SH-SY5Y (cell line): ENCODE data around the gene SRRM2.

Experiments
- GATA2 ChIP-seq: IDR thresholded peaks from 2 replicates; pipeline ENCODE4 v1.6.1; 2011; ENCODE audit warnings: mild to moderate bottlenecking, low read depth, low read length
- GATA3 ChIP-seq: IDR thresholded peaks from 2 replicates; pipeline ENCODE4 v1.6.1; 2011; ENCODE audit warnings: low read depth, mild to moderate bottlenecking, low read length, moderate library complexity

DNA sequence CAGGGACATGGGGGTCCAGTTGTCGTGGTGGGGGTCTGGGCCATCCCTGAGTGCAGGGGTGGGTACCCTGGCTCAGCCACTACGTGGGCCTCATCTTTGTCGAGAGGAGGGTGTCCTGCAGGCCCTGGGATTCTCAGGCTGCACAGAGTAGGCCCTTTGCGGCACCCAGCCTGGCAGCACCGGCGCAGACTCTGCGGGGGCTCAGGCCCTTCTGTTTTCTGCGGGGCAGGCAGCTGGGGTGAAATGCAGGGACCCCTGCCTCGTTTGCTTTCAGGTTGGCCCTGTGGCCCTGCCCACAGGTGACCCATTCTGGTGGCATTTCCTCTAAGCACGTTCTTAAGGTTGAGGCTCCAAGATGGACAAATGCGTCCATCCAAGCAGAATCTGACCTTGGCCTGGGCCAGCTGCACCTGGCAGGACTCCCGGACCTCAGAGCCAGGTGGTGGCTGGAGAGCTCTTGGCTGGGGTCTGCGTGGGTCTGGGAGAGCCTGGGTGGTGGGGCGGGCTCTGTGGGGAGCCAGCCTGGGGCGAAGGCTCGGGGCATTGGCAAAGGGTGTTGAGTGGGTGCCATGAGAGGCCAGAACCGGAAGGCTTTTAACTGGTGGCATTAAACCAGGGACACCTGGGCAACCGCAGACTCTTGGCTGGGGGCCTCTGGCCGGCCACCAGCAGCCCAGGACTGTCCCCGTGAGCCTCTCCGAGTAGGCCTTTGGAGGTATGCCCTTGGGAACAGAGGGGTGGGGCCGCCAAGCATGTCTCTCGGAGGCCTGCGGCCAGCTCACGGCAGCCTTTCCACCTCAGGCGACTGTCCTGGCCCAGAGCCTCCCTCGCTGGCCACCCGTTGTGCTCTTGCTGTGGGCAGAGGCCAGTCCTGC lies 49.3 kb upstream of the SRRM2 start:
- TF ChIP-seq GATA3 (no peak), GATA2 (no peak)
